Measurements from ENCODE around the gene GALNT18.

The GALNT18 gene

DNA sequence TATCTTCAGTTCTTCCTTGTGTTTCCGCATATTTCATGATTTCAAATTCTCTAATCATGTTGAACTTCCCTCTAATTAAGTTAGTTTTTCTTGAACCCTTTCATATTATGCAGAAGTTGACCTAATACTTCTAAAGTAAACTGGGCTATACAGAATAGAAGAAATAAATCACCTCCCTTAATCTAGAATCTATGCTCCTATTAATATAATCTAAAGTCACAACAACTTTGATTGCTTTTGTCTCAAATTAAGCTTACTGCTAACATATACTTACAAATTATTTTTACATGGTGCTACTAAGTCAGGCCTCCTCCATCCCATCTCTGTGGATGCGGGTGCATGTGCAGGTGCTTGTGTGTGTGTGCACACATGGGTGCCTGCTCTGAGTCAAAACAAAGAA is 241.5 kb downstream of the GALNT18 start:
- TF ChIP-seq, protein P1, sequence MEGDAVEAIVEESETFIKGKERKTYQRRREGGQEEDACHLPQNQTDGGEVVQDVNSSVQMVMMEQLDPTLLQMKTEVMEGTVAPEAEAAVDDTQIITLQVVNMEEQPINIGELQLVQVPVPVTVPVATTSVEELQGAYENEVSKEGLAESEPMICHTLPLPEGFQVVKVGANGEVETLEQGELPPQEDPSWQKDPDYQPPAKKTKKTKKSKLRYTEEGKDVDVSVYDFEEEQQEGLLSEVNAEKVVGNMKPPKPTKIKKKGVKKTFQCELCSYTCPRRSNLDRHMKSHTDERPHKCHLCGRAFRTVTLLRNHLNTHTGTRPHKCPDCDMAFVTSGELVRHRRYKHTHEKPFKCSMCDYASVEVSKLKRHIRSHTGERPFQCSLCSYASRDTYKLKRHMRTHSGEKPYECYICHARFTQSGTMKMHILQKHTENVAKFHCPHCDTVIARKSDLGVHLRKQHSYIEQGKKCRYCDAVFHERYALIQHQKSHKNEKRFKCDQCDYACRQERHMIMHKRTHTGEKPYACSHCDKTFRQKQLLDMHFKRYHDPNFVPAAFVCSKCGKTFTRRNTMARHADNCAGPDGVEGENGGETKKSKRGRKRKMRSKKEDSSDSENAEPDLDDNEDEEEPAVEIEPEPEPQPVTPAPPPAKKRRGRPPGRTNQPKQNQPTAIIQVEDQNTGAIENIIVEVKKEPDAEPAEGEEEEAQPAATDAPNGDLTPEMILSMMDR (conservative IDR thresholded peaks at IDR 0.05): no peak
- TF ChIP-seq ZFX (IDR thresholded peaks at IDR 0.05): no peak
- no peak overlapping the region for H3K27ac ChIP-seq

DNA sequence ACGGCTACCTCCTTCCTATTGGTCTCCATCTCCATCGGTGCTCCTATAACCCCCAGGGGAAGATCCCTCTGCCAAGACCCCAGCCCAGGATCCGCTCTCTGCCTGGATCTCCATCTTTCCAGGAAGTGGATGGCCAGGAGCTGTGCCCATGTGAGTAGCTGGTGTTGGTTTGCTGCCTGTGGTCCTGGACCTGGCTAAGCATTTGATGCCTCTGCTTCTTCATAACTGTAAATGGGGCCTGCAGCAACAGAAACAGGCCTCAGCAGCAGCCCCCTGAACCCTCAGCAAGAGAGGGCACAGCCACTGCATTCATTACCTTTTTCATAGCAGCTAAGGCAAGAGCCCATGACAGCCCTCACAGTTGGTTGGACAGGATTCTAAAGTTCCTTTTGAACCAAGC is 242.1 kb downstream of the GALNT18 start:
- H3K27ac ChIP-seq: no peak overlapping the region
- no peak for TF ChIP-seq ZFX (IDR thresholded peaks at IDR 0.05)
- TF ChIP-seq, protein P1 (conservative IDR thresholded peaks at IDR 0.05): no peak

DNA sequence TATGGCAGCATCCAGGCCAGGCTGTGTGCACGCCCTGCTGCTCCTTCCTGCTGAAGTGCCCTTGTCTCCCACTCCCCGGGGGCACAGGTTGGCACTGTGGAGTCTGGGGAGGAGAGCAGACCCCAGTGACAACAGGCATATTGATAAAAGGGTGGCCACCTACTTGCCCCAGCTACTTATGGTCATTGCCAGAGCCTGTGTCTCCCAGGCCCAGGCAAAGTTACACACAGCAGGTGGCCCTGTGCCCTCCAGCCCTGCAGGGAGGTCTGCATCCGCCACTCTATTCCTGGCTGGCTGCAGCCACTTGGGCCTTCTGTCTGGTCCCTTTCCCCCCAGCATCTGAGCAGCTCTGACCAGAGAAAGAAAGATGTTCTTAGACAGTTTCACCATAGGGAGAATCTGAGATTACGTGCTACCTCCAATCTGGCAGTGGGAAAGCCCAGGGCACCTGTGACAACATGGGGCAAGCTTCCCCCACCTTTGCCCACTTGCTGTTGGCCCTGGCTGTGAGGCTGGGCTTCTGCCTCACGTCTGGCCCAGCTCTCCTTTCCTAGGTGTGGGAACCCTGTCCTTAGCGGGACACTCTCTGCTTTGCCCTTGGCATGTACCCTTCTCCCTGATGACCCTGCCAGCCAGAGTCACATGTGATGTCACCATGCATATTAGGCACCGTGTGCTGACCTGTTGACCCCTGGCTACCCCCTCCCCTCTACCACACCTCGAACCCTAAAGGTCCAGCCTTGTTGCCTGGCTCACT is 243.4 kb downstream of the GALNT18 start:
- TF ChIP-seq ZFX (IDR thresholded peaks at IDR 0.05): no peak
- TF ChIP-seq, protein P1 (conservative IDR thresholded peaks at IDR 0.05): no peak
- H3K27ac ChIP-seq: no peak overlapping the region

DNA sequence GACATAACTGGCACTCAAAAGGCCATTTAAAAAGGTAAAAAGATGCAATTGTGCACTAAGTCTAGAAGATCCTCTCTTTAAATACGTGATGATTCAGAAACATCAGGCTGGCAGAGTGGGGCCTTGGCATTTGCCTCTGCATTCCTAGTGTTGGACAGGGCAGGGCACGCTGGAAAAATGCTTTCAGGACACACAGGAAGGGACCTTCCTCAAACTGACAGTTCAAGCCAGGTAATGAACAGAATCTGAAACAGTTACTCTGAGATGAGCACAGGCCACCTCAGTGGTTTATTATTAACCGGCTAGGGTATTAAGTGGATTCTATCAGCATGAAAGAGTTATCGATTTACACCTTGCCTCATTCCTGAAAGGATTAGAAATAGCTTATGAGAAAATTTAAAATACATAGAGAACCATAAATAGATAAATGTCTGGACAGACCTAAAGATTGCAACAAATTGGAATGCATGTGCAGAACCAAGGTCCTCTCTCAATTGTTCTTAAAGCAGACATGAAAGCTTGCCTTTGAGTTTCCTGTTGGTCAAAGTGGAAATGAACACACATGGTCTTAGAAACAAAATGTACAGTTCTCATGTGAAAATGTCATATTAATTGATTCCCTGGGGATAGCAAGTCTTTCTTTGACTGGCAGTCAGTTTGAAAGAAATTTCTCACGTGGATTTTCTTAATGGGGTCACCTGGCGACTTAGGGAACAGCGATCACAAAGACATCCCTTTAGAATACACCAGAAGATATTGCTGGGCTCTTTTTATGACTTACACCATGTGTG is 247.3 kb downstream of the GALNT18 start:
- TF ChIP-seq, protein P1 (conservative IDR thresholded peaks at IDR 0.05): no peak
- TF ChIP-seq ZFX (IDR thresholded peaks at IDR 0.05): no peak
- no peak overlapping the region for H3K27ac ChIP-seq

DNA sequence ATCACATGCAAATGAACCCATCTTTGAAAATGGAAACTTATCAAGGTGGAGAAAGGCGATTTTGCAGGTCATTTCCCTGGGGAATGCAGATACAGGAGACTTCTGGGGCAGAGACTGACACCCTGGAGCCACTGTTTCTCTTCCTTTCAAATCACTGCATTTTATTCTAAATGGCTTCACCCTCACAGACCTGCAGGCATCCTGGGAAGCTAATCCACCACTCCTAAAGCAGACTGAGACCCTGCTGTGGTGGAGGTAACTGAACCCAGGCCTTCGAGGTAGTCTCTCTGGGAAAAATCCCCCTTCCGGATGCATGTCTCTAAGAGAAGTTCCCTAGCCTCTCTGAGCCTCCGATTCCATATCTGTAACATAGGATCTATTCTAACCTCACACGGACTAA is 247.9 kb downstream of the GALNT18 start:
- no peak overlapping the region for H3K27ac ChIP-seq
- TF ChIP-seq, protein P1 (conservative IDR thresholded peaks at IDR 0.05): no peak
- TF ChIP-seq ZFX (IDR thresholded peaks at IDR 0.05): no peak

DNA sequence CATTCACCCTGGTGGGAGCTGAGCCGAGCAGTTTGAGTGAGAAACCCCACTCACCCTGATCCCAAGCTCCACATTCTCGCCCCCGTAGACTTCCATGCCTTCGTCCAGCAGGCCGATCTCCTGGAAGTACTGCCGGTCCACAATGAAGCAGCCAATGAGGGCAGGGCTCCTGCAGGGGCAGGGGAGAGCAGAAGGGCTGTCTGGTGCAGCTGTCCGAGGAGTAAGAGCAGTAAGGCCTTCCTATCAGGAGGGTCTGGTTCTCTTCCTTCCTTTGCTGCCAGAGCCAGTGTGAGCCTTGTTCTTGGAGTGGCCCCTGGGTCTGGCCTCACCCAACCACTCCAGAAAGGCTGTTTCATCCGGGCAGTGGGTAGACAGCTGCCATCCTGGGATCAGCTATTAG is 249.3 kb downstream of the GALNT18 start:
- no peak overlapping the region for H3K27ac ChIP-seq
- TF ChIP-seq, protein P1 (conservative IDR thresholded peaks at IDR 0.05): no peak
- TF ChIP-seq ZFX (IDR thresholded peaks at IDR 0.05): no peak

DNA sequence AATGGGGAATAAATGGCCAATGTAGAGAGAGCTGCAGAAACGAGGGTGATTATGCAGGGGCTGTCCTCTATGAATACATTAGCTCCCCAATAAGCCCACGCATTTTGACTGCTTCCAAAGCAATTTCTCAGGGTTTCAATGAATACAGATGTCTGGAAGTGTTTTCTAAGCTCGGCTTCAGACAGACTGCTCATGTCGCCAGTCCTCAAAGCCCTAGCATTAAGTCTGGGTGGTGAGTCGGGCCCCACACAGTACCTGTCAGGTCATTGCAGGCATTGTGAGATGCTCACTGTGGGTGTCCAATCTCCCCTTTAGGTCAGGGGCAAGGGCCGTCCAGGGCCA is 250.9 kb downstream of the GALNT18 start:
- H3K27ac ChIP-seq: no peak overlapping the region
- TF ChIP-seq, protein P1 (conservative IDR thresholded peaks at IDR 0.05): no peak
- TF ChIP-seq ZFX (IDR thresholded peaks at IDR 0.05): no peak
